ENCODE data around the gene TCERG1L. TPM values are rescaled to one million over a fixed set of nuclear protein-coding genes. Genes with fewer than 3 reads are reported as not detected.

Gene TCERG1L
- total RNA-seq, 1 experiment from 2014 or later: not detected

DNA sequence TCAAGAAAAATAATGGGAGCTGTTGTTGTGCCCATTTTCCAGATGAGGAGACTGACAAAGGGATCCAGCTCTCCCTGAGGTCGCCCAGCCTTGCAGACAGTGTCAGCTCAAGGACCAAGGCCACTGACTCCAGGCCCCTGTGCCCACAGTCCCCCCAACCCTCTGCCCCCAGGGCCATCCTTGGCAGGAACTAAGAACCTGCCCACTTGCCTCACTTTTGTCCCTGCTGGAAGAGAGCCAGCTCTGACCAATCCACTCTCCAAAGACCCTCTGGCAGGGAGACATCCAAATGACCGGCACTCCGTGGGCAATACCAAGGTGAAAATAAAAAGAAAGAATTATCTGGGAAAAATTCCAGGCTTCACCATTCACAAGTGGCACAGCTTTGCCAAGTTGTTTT is 101.3 kb downstream of the TCERG1L start:
- H3K4me1 ChIP-seq (ENCODE audit: control insufficient read depth, insufficient read depth, low read length): no peaks in the 10 kb centered on the region
- no peak overlapping the region for H3K4me3 ChIP-seq (ENCODE audit: low read depth in 2 of 2, low read length in 2 of 2)
- no peak for TF ChIP-seq TCF7L2 (IDR thresholded peaks at IDR 0.05; ENCODE audit: low read depth, low read length)
- BruUV-seq (replicated peaks): no TSS peak
- DNase-seq (ENCODE audit: low read depth, low spot score) (no peak), ATAC-seq (no peak)
- intact Hi-C loops (cut with micrococcal nuclease; ENCODE audit: unreplicated experiment) (no loop called here), in situ Hi-C loops (cut with HindIII; ENCODE audit: low pct_unique_long_range_greater_than_20kb, low sequenced_read_pairs) (no loop called here)
- CTCF ChIA-PET: no interaction called here
- H3K9me3 ChIP-seq (ENCODE audit: control insufficient read depth, insufficient read depth, low read depth, low read length): no peaks in the 10 kb centered on the region
- POLR2A ChIA-PET: no interaction called here
- no peaks in the 10 kb centered on the region; the same call in 1 of the 2 replicates for H3K27me3 ChIP-seq (ENCODE audit: control insufficient read depth, insufficient read depth, low read length)
- H3K27ac ChIP-seq (ENCODE audit: low read length): no peak overlapping the region
- no peaks in the 10 kb centered on the region for H3K36me3 ChIP-seq (ENCODE audit: control insufficient read depth, insufficient read depth, low read length)

GRCh38 chr10:131207584-131208532 is 103.7 kb downstream of the TCERG1L start:
- ATAC-seq (no peak), DNase-seq (ENCODE audit: low read depth, low spot score) (no peak)
- POLR2A ChIA-PET: no interaction called here
- CTCF ChIA-PET: no interaction called here
- no peaks in the 10 kb centered on the region for H3K36me3 ChIP-seq (ENCODE audit: control insufficient read depth, insufficient read depth, low read length)
- BruUV-seq (replicated peaks): no TSS peak
- intact Hi-C loops (cut with micrococcal nuclease; ENCODE audit: unreplicated experiment): no loop called here
- TF ChIP-seq, protein P1, sequence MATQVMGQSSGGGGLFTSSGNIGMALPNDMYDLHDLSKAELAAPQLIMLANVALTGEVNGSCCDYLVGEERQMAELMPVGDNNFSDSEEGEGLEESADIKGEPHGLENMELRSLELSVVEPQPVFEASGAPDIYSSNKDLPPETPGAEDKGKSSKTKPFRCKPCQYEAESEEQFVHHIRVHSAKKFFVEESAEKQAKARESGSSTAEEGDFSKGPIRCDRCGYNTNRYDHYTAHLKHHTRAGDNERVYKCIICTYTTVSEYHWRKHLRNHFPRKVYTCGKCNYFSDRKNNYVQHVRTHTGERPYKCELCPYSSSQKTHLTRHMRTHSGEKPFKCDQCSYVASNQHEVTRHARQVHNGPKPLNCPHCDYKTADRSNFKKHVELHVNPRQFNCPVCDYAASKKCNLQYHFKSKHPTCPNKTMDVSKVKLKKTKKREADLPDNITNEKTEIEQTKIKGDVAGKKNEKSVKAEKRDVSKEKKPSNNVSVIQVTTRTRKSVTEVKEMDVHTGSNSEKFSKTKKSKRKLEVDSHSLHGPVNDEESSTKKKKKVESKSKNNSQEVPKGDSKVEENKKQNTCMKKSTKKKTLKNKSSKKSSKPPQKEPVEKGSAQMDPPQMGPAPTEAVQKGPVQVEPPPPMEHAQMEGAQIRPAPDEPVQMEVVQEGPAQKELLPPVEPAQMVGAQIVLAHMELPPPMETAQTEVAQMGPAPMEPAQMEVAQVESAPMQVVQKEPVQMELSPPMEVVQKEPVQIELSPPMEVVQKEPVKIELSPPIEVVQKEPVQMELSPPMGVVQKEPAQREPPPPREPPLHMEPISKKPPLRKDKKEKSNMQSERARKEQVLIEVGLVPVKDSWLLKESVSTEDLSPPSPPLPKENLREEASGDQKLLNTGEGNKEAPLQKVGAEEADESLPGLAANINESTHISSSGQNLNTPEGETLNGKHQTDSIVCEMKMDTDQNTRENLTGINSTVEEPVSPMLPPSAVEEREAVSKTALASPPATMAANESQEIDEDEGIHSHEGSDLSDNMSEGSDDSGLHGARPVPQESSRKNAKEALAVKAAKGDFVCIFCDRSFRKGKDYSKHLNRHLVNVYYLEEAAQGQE (IDR thresholded peaks at IDR 0.05; ENCODE audit: insufficient read depth in 1 of 2, low read depth in 2 of 2, low read length in 1 of 2): no peak
- TF ChIP-seq SIN3A (IDR thresholded peaks at IDR 0.05; ENCODE audit: borderline replicate concordance, insufficient read depth, low read depth, low read length) (no peak), CTCF (IDR thresholded peaks at IDR 0.05) (no peak), POLR2AphosphoS5 (IDR thresholded peaks at IDR 0.05; ENCODE audit: low read depth, low read length) (no peak), TCF7L2 (IDR thresholded peaks at IDR 0.05; ENCODE audit: low read depth, low read length) (no peak)
- H3K27ac ChIP-seq (ENCODE audit: low read length): no peak overlapping the region
- H3K27me3 ChIP-seq (ENCODE audit: control insufficient read depth, insufficient read depth, low read length): no peaks in the 10 kb centered on the region; the same call in 1 of the 2 replicates
- in situ Hi-C loops (cut with HindIII; ENCODE audit: low pct_unique_long_range_greater_than_20kb, low sequenced_read_pairs): no loop called here
- H3K4me3 ChIP-seq (ENCODE audit: low read depth in 2 of 2, low read length in 2 of 2): no peak overlapping the region
- no peaks in the 10 kb centered on the region for H3K4me1 ChIP-seq (ENCODE audit: control insufficient read depth, insufficient read depth, low read length)
- no peaks in the 10 kb centered on the region for H3K9me3 ChIP-seq (ENCODE audit: control insufficient read depth, insufficient read depth, low read depth, low read length)

GRCh38 chr10:131207176-131207575 is 104.3 kb downstream of the TCERG1L start:
- no peak for TF ChIP-seq CTCF (IDR thresholded peaks at IDR 0.05)
- TF ChIP-seq, protein P1 (IDR thresholded peaks at IDR 0.05; ENCODE audit: insufficient read depth in 1 of 2, low read depth in 2 of 2, low read length in 1 of 2): no peak
- TF ChIP-seq SIN3A (IDR thresholded peaks at IDR 0.05; ENCODE audit: borderline replicate concordance, insufficient read depth, low read depth, low read length): no peak
- TF ChIP-seq TCF7L2 (IDR thresholded peaks at IDR 0.05; ENCODE audit: low read depth, low read length): no peak
- no peak for TF ChIP-seq POLR2AphosphoS5 (IDR thresholded peaks at IDR 0.05; ENCODE audit: low read depth, low read length)
- Histone ChIP-seq H3K4me1 (ENCODE audit: control insufficient read depth, insufficient read depth, low read length) (no peaks in the 10 kb centered on the region), H3K4me3 (ENCODE audit: low read depth in 2 of 2, low read length in 2 of 2) (no peak overlapping the region), H3K36me3 (ENCODE audit: control insufficient read depth, insufficient read depth, low read length) (no peaks in the 10 kb centered on the region), H3K9me3 (ENCODE audit: control insufficient read depth, insufficient read depth, low read depth, low read length) (no peaks in the 10 kb centered on the region), H3K27ac (ENCODE audit: low read length) (no peak overlapping the region), H3K27me3 (ENCODE audit: control insufficient read depth, insufficient read depth, low read length) (no peaks in the 10 kb centered on the region; the same call in 1 of the 2 replicates)
- ATAC-seq (no peak), DNase-seq (ENCODE audit: low read depth, low spot score) (no peak)
- ChIA-PET POLR2A (no interaction called here), CTCF (no interaction called here)
- BruUV-seq (replicated peaks): no TSS peak
- in situ Hi-C loops (cut with HindIII; ENCODE audit: low pct_unique_long_range_greater_than_20kb, low sequenced_read_pairs) (no loop called here), intact Hi-C loops (cut with micrococcal nuclease; ENCODE audit: unreplicated experiment) (no loop called here)

Measured in Panc1 (cell line).